ENCODE data around the gene MID2. TPM values are rescaled to one million over a fixed set of nuclear protein-coding genes. Genes with fewer than 3 reads are reported as not detected.
"Not testable (repeated sequence)": the region's sequence is repeated elsewhere in the genome, so short reads cannot be mapped to it uniquely, and the experiment has no call there.

Gene MID2
- total RNA-seq, 2 experiments from 2014 or later = 3.6 to 3.8 TPM

DNA sequence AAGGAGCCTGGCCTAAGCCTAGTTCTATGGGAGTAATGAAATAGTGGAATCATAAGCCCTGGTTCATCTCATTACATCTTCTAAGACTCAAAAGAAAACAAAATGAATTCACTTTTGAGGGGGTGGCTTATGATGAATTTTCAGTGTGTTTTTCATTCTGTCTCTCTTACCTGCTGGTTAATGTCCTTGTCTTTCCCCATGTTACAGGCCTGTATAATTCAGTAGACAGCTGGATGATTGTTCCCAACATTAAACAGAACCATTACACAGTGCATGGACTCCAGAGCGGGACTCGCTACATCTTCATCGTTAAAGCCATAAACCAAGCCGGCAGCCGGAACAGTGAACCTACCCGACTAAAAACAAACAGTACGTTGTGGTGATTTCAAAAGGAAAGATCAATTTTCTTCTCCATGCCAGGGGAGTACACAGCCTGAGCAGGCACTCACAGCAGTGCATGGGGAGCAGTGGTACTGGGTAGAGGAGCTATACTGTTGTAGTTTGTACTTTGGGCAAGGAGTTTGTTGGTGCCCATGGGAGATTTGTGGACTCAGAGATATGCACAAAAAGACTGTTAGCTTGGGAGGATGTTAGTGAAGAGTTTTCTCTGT lies 98.6 kb downstream of the MID2 start:
- no peak overlapping the region for H3K4me3 Mint-ChIP-seq
- no peaks in the 10 kb centered on the region for H3K36me3 Mint-ChIP-seq (ENCODE audit: low read depth)
- no peaks in the 10 kb centered on the region for H3K4me1 Mint-ChIP-seq
- no peaks in the 10 kb centered on the region for H3K9me3 Mint-ChIP-seq
- H3K27me3 Mint-ChIP-seq = no peaks in the 10 kb centered on the region
- POLR2A ChIA-PET = no interaction called here
- CTCF ChIA-PET = no interaction called here
- H3K27ac Mint-ChIP-seq = no peak overlapping the region
- no peak for DNase-seq

DNA sequence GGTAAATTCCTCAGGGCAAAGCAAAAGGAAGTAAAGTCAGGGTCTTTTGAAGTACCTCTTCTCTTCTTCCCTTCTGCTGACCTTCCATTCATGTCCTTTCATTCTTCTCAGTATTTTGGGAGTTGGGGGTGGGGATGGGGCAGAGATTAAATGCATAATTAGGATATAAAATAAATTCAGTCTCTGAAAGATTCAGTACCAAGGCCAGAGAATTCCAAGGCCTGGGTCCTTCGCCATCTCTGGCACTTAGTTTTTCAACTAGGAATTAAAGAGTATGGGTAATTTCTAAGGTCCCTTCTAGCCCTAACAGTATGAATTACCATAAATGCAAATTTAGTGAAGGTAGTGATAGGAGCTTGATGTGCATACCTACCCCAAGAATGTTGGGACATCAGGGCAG lies 108.6 kb downstream of the MID2 start:
- no peak for DNase-seq
- Mint-ChIP-seq H3K4me1 (no peaks in the 10 kb centered on the region), H3K4me3 (no peak overlapping the region), H3K27me3 (peaks cover 7% of the 10 kb centered on the region), H3K9me3 (no peaks in the 10 kb centered on the region), H3K36me3 (ENCODE audit: low read depth) (peaks cover 2% of the 10 kb centered on the region), H3K27ac (no peak overlapping the region)
- ChIA-PET CTCF (no interaction called here), POLR2A (no interaction called here)

DNA sequence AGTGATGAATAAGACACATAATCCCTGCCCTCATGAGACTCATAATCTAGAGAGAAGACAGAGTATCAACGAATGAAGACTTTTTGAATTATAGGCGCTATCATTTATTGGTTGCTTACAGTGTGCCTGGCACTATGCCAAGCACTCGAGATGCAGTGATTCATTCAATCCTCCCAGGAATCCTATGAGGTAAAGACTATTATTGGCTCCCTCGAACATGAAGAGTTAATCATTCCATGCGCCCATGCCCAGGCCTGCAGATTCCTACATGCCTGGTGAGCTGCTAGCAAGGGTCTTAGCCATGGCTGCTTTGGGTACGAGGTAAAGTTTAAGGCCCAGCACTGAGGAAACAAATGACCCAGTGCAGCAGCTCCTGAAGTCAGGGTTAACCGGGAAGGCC lies 109.5 kb downstream of the MID2 start:
- H3K27me3 Mint-ChIP-seq = peaks cover 7% of the 10 kb centered on the region
- CTCF ChIA-PET = no interaction called here

DNA sequence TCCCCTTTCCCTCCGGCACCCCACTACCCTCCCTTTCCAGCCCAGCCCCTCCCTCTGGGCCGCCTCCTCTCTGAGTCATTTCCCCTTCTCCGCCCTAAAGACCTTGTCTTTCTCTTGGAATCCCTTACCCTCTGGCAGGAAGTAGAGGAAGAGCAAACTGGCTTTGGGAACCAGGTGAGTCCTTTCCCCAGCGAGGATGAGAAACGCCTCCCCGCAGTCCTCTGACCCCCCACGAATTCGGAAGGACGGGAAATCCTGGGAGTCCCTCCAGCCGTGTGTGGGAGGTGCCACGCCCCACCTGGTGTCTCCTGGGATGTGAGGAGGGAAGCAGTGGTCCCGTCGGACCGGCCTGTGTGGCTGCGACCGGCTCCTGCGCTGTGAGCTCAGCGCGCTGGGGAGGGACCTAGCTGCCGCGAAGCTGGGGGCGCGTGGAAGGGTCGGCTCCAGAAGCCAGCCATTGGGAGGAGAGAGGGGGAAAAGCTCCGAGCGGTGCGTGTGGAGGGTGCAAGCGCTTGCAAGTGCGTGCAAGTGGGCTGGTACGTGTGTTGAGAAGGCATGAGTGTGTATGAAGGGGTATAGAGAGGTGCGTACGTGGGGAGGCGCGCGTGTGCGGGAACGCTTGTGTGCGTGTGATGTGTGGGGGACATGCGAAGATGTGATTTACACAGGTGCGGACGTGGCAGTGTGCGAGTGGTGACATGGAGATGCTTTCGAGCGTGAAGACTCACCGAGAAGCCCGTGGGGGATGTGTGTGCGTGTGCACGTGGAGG lies 110.2 kb downstream of the MID2 start:
- peaks cover 2% of the 10 kb centered on the region for H3K36me3 Mint-ChIP-seq (ENCODE audit: low read depth)
- peaks cover 7% of the 10 kb centered on the region for H3K27me3 Mint-ChIP-seq
- POLR2A ChIA-PET = no interaction called here
- H3K9me3 Mint-ChIP-seq = no peaks in the 10 kb centered on the region
- H3K4me1 Mint-ChIP-seq = no peaks in the 10 kb centered on the region
- no peak for DNase-seq
- no peak overlapping the region for H3K4me3 Mint-ChIP-seq
- H3K27ac Mint-ChIP-seq = no peak overlapping the region
- CTCF ChIA-PET = no interaction called here

More for the DNA sequence above, 109.5 kb downstream of the MID2 start:
- Mint-ChIP-seq H3K4me3 (no peak overlapping the region), H3K9me3 (no peaks in the 10 kb centered on the region), H3K27ac (no peak overlapping the region), H3K4me1 (no peaks in the 10 kb centered on the region), H3K36me3 (ENCODE audit: low read depth) (peaks cover 2% of the 10 kb centered on the region)
- POLR2A ChIA-PET = no interaction called here
- no peak for DNase-seq

DNA sequence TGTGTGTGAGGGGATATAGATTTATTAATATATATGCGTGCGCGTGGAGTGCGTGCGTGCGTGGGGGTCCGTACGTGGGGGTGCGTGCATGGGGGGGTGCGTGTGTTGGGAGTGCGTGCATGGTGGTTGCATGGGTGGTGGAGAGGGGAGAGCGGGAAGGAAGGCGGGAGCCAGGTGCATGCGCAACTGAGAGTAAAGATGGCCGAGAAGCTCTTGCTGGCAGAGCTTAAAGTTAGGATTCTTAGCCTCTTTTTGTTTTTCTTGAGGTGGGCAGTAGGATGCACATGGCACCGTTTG lies 110.7 kb downstream of the MID2 start:
- no peaks in the 10 kb centered on the region for H3K9me3 Mint-ChIP-seq
- CTCF ChIA-PET = no interaction called here
- no peaks in the 10 kb centered on the region for H3K4me1 Mint-ChIP-seq
- no peak for DNase-seq
- H3K4me3 Mint-ChIP-seq = no peak overlapping the region
- POLR2A ChIA-PET = no interaction called here
- no peak overlapping the region for H3K27ac Mint-ChIP-seq
- peaks cover 7% of the 10 kb centered on the region for H3K27me3 Mint-ChIP-seq
- H3K36me3 Mint-ChIP-seq (ENCODE audit: low read depth) = peaks cover 2% of the 10 kb centered on the region

DNA sequence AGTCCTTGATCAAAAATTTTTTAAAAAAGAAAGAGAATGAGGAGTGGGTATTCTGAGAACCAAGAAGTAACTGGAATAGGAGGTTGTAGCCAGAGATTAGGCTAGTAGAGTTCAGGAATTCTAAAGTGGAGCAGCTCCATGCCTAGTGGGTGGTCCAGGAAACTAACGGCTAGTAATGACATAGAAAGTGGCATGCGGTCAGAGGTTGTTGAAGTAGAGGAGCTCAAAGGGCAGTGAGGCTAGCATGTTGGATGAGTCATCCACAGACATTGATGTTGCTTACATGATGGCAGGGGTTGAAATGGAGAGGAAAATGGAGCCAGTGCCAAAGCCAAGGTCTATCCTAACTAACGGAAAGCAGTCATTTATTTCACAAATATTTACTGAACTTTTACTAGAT lies 114.4 kb downstream of the MID2 start:
- H3K9me3 Mint-ChIP-seq = no peaks in the 10 kb centered on the region
- no peak for DNase-seq
- ChIA-PET POLR2A (no interaction called here), CTCF (no interaction called here)
- H3K4me3 Mint-ChIP-seq = no peak overlapping the region
- H3K36me3 Mint-ChIP-seq (ENCODE audit: low read depth) = peaks cover 2% of the 10 kb centered on the region
- peaks cover 4% of the 10 kb centered on the region for H3K27me3 Mint-ChIP-seq
- no peak overlapping the region for H3K27ac Mint-ChIP-seq
- H3K4me1 Mint-ChIP-seq = no peaks in the 10 kb centered on the region

DNA sequence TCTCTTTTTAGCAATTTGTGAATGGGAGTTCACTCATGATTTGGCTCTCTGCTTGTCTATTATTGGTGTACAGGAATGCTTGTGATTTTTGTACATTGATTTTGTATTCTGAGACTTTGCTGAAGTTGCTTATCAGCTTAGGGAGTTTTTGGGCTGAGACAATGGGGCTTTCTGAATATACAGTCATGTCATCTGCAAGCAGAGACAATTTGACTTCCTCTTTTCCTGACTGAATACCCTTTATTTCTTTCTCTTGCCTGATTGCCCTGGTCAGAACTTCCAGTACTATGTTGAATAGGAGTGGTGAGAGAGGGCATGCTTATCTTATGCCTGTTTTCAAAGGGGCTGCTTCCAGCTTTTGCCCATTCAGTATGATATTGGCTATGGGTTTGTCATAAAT lies 129.7 kb downstream of the MID2 start:
- H3K27ac Mint-ChIP-seq, DNase-seq, CTCF ChIA-PET: not testable (repeated sequence)

DNA sequence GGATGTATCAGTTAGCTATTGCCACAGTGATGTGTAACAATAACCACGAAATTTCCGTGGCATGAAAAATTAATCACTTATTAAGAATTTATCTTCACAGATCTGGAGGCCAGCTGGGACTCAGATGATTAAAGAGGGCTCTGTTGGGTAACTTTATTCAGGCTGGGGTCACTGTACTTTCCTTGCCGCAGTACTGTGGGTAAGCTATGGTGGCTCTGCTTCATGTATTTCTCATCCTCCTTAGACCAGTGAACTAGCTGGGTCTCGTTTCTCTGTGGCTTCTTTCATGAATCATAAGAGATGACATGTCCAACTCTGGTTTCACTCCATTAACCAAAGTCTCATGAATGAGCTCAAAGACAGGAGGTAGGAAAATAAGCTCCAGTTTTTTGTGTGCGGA lies 143.0 kb downstream of the MID2 start:
- no peak for DNase-seq
- H3K4me3 Mint-ChIP-seq = no peak overlapping the region
- no peaks in the 10 kb centered on the region for H3K36me3 Mint-ChIP-seq (ENCODE audit: low read depth)
- no peak overlapping the region for H3K27ac Mint-ChIP-seq
- H3K27me3 Mint-ChIP-seq = no peaks in the 10 kb centered on the region
- ChIA-PET CTCF (no interaction called here), POLR2A (no interaction called here)
- H3K4me1 Mint-ChIP-seq = no peaks in the 10 kb centered on the region
- no peaks in the 10 kb centered on the region for H3K9me3 Mint-ChIP-seq

More for the DNA sequence above, 129.7 kb downstream of the MID2 start:
- POLR2A ChIA-PET; H3K36me3 Mint-ChIP-seq (ENCODE audit: low read depth); H3K4me1 Mint-ChIP-seq; H3K9me3 Mint-ChIP-seq; H3K27me3 Mint-ChIP-seq; H3K4me3 Mint-ChIP-seq: not testable (repeated sequence)

DNA sequence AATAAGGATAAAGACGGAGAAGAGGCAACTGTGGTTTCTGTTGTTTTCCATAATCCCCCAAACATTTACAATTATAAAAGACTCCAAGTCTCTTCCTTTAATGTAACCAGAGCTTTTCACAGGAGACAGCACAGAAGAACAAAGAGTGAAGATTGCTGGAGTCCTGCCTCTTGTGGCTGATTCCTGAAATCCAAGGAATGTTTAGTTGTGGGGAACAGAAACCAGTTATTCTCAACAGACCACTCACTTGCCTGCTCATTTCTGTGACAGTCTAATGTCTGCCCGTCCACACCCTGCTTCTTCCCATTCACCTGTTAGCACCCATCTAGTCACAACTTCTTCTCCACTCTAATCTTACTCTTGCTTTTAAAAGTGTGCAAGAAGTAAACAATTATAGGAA lies 144.4 kb downstream of the MID2 start:
- Mint-ChIP-seq H3K36me3 (ENCODE audit: low read depth) (no peaks in the 10 kb centered on the region), H3K27ac (no peak overlapping the region), H3K4me1 (no peaks in the 10 kb centered on the region), H3K4me3 (no peak overlapping the region), H3K27me3 (no peaks in the 10 kb centered on the region), H3K9me3 (no peaks in the 10 kb centered on the region)
- ChIA-PET POLR2A (no interaction called here), CTCF (interaction anchor here (1.3 kb wide), 1 partner anchor 50 kb away, joined by 3 read pairs; no protein-coding TSS in a partner anchor)
- DNase-seq = no peak

DNA sequence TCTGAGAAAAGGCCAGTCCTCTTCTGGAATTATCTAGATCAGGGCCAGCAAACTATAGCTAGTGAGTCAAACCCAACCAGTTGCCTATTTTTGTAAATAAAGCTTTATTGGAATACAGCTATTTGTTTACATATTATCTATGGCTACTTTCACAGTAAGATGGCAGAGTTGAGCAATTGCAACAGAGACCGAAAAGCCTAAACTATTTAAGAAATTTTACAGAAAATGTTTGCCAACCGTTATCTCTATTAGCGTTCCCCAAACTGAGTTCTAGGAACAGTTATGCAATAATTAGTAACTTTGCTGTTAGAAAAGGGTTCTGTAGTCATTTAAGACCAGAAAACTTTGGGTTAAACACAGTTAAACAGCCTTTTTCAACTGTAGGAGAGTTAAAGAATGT lies 146.0 kb downstream of the MID2 start:
- Mint-ChIP-seq H3K36me3 (ENCODE audit: low read depth) (no peaks in the 10 kb centered on the region), H3K4me3 (no peak overlapping the region), H3K27me3 (no peaks in the 10 kb centered on the region), H3K4me1 (no peaks in the 10 kb centered on the region), H3K9me3 (no peaks in the 10 kb centered on the region), H3K27ac (no peak overlapping the region)
- POLR2A ChIA-PET = no interaction called here
- no peak for DNase-seq
- CTCF ChIA-PET = interaction anchor here (0.7 kb wide), 1 partner anchor 31 kb away, joined by 3 read pairs; no protein-coding TSS in a partner anchor

Other genes with a start within 250 kb of the MID2 start
- gene PRPS1, start 197.4 kb upstream of the MID2 start, total RNA-seq = 10 to 100 TPM; 68.9 to 73.4 TPM
- gene TSC22D3, start 50.1 kb upstream of the MID2 start, total RNA-seq = 10 to 100 TPM; 36.5 to 41.9 TPM
- not detected for gene NCBP2L, start 48.1 kb upstream of the MID2 start, total RNA-seq
- not detected for gene TEX13B, start 156.5 kb downstream of the MID2 start, total RNA-seq
- gene VSIG1, start 219.2 kb downstream of the MID2 start, total RNA-seq = 10 to 100 TPM in 1 of 2 experiments, 1 to 10 TPM in 1; 9.9 to 13.4 TPM